ENCODE results near the gene MFSD11. TPM values are rescaled to one million over a fixed set of nuclear protein-coding genes. Genes with fewer than 3 reads are reported as not detected.

Gene MFSD11
- polyA plus RNA-seq, 2 of the 4 experiments (the other 2 are of a cell fraction), result 17.5 to 26.0 TPM

GRCh38 chr17:76793775-76794174 lies 55.9 kb downstream of the MFSD11 start:
- H3K4me1 ChIP-seq, result peaks cover 22% of the 10 kb centered on the region; the same call in 2 of the 3 replicates
- peak; percentile 68 for TF ChIP-seq CTCF (IDR thresholded peaks at IDR 0.05)
- no peak for TF ChIP-seq HOXB13 (CRISPR knock-in tag; IDR thresholded peaks at IDR 0.05; ENCODE audit: low read depth)
- TF ChIP-seq RAD21 (conservative IDR thresholded peaks at IDR 0.05 in 1 of 2, IDR thresholded peaks at IDR 0.05 in 1 of 2), result peak; percentile 79 to 94
- peak; percentile 72 for TF ChIP-seq SMC3 (IDR thresholded peaks at IDR 0.05)
- TF ChIP-seq HOXB5 (CRISPR knock-in tag; IDR thresholded peaks at IDR 0.05), result no peak
- peak; percentile 49 for TF ChIP-seq MAFK (IDR thresholded peaks at IDR 0.05; ENCODE audit: partially characterized antibody)
- peak; percentile 97 to 98 for ATAC-seq
- no peak overlapping the region for H3K4me3 ChIP-seq
- CTCF ChIA-PET, result interaction anchor here (0.5 to 2.2 kb wide), 9 partner anchors 10 to 276 kb away, joined by 3 to 13 read pairs (median 3); partner anchors contain the start of gene MGAT5B
- no peaks in the 10 kb centered on the region for H3K9me3 ChIP-seq
- H3K27ac ChIP-seq, result no peak overlapping the region
- DNase-seq (ENCODE audit: low read depth in 1 of 2, low spot score in 1 of 2), result peak; percentile 59 to 80
- no peak overlapping the region for H3K4me2 ChIP-seq
- FAIRE-seq, result no peak
- POLR2A ChIA-PET, result no interaction called here
- WGBS (ENCODE audit: missing lambda C conversion rate), result 12% methylated on average over 4 of the region's 4 CpGs

GRCh38 chr17:76796081-76796480 lies 58.2 kb downstream of the MFSD11 start:
- Histone ChIP-seq H3K4me2 (no peak overlapping the region), H3K4me1 (peaks cover 15% of the 10 kb centered on the region; the same call in 2 of the 3 replicates), H3K27ac (no peak overlapping the region), H3K9me3 (no peaks in the 10 kb centered on the region), H3K4me3 (no peak overlapping the region)
- ChIA-PET POLR2A (no interaction called here), CTCF (interaction anchor here (1.3 to 2.2 kb wide), 3 partner anchors 9 to 260 kb away, joined by 3 to 13 read pairs (median 3); no protein-coding TSS in a partner anchor)
- no peak for FAIRE-seq
- DNase-seq (ENCODE audit: low read depth in 1 of 2, low spot score in 1 of 2), result no peak
- TF ChIP-seq RFX5 (IDR thresholded peaks at IDR 0.05) (no peak), E2F6 (IDR thresholded peaks at IDR 0.05; ENCODE audit: borderline replicate concordance, low read depth) (no peak), RAD21 (conservative IDR thresholded peaks at IDR 0.05 in 1 of 2, IDR thresholded peaks at IDR 0.05 in 1 of 2) (no peak), MAFK (IDR thresholded peaks at IDR 0.05; ENCODE audit: partially characterized antibody) (no peak), HDAC2 (IDR thresholded peaks at IDR 0.05) (no peak), MAZ (IDR thresholded peaks at IDR 0.05; ENCODE audit: borderline replicate concordance, low read depth, low read length) (no peak), TP53 (CRISPR knock-in tag; IDR thresholded peaks at IDR 0.05) (no peak), CBX2 (IDR thresholded peaks at IDR 0.05; ENCODE audit: borderline replicate concordance, low read depth) (no peak), NFE2L2 (conservative IDR thresholded peaks at IDR 0.05; ENCODE audit: low read length) (no peak), ESRRA (IDR thresholded peaks at IDR 0.05; ENCODE audit: borderline replicate concordance, low read length) (no peak), CEBPB (IDR thresholded peaks at IDR 0.05) (no peak), ATOH8 (CRISPR knock-in tag; IDR thresholded peaks at IDR 0.05; ENCODE audit: low read depth) (no peak)
- WGBS (ENCODE audit: missing lambda C conversion rate), result 75% methylated on average over 3 of the region's 3 CpGs
- no peak for ATAC-seq

- Histone ChIP-seq H3K4me3 (no peak overlapping the region), H3K4me1 (peaks cover 6% of the 10 kb centered on the region; the same call in 1 of the 3 replicates), H3K27ac (no peak overlapping the region), H3K9me3 (no peaks in the 10 kb centered on the region), H3K4me2 (0 out of 3 replicates have a peak overlapping the region, but pooled peaks have one; percentile 8)
- 43% methylated on average over 6 of the region's 6 CpGs for WGBS (ENCODE audit: missing lambda C conversion rate)
- FAIRE-seq (no peak), DNase-seq (ENCODE audit: low read depth in 1 of 2, low spot score in 1 of 2) (no peak), ATAC-seq (no peak)
- ChIA-PET POLR2A (no interaction called here), CTCF (interaction anchor here (0.6 to 4.5 kb wide), 6 partner anchors 17 to 269 kb away, joined by 3 to 20 read pairs (median 8); partner anchors contain the start of gene MGAT5B)
- TF ChIP-seq SREBF2 (IDR thresholded peaks at IDR 0.05) (no peak), NR3C1 (IDR thresholded peaks at IDR 0.05) (no peak), MAZ (IDR thresholded peaks at IDR 0.05; ENCODE audit: borderline replicate concordance, low read depth, low read length) (no peak), RNF2 (IDR thresholded peaks at IDR 0.05; ENCODE audit: borderline replicate concordance, low read depth) (no peak), CEBPB (IDR thresholded peaks at IDR 0.05) (no peak)
These were observed 59.4 kb downstream of the MFSD11 start for GRCh38 chr17:76797241-76797840.
